HepG2 (cell line): Measurements from ENCODE around the gene VAMP5.

Source experiments
- ATF7-NPFF ChIP-seq: sonication (generic); formaldehyde crosslinking; IDR thresholded peaks from 2 replicates; pipeline ENCODE4 v1.8.1; 2023; ENCODE audit warnings: mild to moderate bottlenecking, low read depth, missing genetic modification reagents, moderate library complexity
- CTCF ChIP-seq: sonication (generic); formaldehyde crosslinking; IDR thresholded peaks from 2 replicates; pipeline ENCODE4 v1.5.0; 2020; ENCODE audit warnings: mild to moderate bottlenecking, missing genetic modification reagents, moderate library complexity
- HNF4A ChIP-seq: sonication (generic); formaldehyde crosslinking; IDR thresholded peaks from 2 replicates; pipeline ENCODE4 v1.4.0; 2020; ENCODE audit warnings: missing genetic modification reagents
- NR2F2 ChIP-seq: IDR thresholded peaks from 2 replicates; pipeline ENCODE4 v1.6.1; 2012; ENCODE audit warnings: low read depth, inconsistent platforms, borderline replicate concordance
- RXRA ChIP-seq: sonication (generic); formaldehyde crosslinking; IDR thresholded peaks from 2 replicates; pipeline ENCODE4 v1.5.1; 2020; ENCODE audit warnings: missing genetic modification reagents
- YEATS2 ChIP-seq: sonication (generic); formaldehyde crosslinking; IDR thresholded peaks from 2 replicates; pipeline ENCODE4 v1.4.0; 2020; ENCODE audit warnings: missing genetic modification reagents, borderline replicate concordance
- ZBTB26 ChIP-seq: IDR thresholded peaks from 2 replicates; pipeline ENCODE4 v1.6.1; 2016; ENCODE audit warnings: missing compliant biosample characterization, missing genetic modification reagents, borderline replicate concordance

- TF ChIP-seq CTCF (CRISPR knock-in tag) (no peak), RXRA (no peak), YEATS2 (no peak), NR2F2 (no peak), ZBTB26 (no peak), ATF7-NPFF (CRISPR knock-in tag) (no peak), HNF4A (CRISPR knock-in tag) (no peak)
Measured at GRCh38 chr2:85566265-85566664, 18.0 kb upstream of the VAMP5 start.
